Measurements from ENCODE around the gene TAMALIN. TPM values are rescaled to one million over a fixed set of nuclear protein-coding genes. Genes with fewer than 3 reads are reported as not detected.

The TAMALIN gene
- polyA plus RNA-seq, 2 of the 4 experiments (the other 2 are of a cell fraction): 0.30 to 0.35 TPM

DNA sequence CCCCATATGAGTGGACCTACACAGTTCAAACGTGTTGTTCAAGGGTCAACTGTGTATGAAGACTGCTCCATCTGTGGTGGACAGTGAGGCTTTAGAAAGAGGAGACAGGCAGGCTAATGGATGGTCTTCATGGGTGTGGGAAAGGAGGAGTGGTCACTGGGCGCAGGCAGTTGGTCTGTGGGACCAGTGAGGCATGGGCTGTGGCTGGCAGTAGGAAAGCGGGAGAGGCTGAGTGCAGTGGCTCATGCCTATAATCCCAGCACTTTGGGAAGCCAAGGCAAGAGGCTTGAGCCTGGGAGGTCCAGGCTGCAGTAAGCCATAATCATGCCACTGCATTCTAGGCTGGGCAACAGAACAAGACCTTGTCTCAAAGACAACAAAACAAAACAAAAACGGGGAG, 42.5 kb downstream of the TAMALIN start:
- Histone ChIP-seq H3K4me3 (no peak overlapping the region), H3K4me1 (peaks cover 40% of the 10 kb centered on the region), H3K9me3 (no peaks in the 10 kb centered on the region), H3K4me2 (no peak overlapping the region), H3K27ac (peak overlapping the region in 1 of 2 experiments; percentile 95; a peak in 3 of 6 replicates)
- ChIA-PET POLR2A (no interaction called here), CTCF (interaction anchor here (2.8 to 41.8 kb wide), 3 partner anchors 10 to 24 kb away, joined by 11 to 1730 read pairs (median 426); partner anchors contain the start of genes ATG101, NR4A1 and SMIM41)
- DNase-seq (ENCODE audit: low read depth in 1 of 2, low spot score in 1 of 2) (no peak), ATAC-seq (no peak), FAIRE-seq (no peak)
- TF ChIP-seq POLR2A (IDR thresholded peaks at IDR 0.05; ENCODE audit: low read length): no peak
- TF ChIP-seq RFX5 (IDR thresholded peaks at IDR 0.05): no peak
- TF ChIP-seq GATA3 (IDR thresholded peaks at IDR 0.05; ENCODE audit: borderline replicate concordance): no peak
- TF ChIP-seq HOXB5 (CRISPR knock-in tag; IDR thresholded peaks at IDR 0.05): no peak
- no peak for TF ChIP-seq JUNB (IDR thresholded peaks at IDR 0.05)
- TF ChIP-seq EHF (CRISPR knock-in tag; IDR thresholded peaks at IDR 0.05): 0 out of 2 replicates have a peak, but pooled peaks have one; percentile 18
- no peak for TF ChIP-seq KDM1A (IDR thresholded peaks at IDR 0.05; ENCODE audit: low read depth)
- no peak for TF ChIP-seq JUN (IDR thresholded peaks at IDR 0.05)
- TF ChIP-seq, protein P1, sequence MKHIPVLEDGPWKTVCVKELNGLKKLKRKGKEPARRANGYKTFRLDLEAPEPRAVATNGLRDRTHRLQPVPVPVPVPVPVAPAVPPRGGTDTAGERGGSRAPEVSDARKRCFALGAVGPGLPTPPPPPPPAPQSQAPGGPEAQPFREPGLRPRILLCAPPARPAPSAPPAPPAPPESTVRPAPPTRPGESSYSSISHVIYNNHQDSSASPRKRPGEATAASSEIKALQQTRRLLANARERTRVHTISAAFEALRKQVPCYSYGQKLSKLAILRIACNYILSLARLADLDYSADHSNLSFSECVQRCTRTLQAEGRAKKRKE (CRISPR knock-in tag; IDR thresholded peaks at IDR 0.05; ENCODE audit: low read depth): no peak
- no peak for TF ChIP-seq CHD2 (IDR thresholded peaks at IDR 0.05; ENCODE audit: low read length, partially characterized antibody)
- TF ChIP-seq, protein P2, sequence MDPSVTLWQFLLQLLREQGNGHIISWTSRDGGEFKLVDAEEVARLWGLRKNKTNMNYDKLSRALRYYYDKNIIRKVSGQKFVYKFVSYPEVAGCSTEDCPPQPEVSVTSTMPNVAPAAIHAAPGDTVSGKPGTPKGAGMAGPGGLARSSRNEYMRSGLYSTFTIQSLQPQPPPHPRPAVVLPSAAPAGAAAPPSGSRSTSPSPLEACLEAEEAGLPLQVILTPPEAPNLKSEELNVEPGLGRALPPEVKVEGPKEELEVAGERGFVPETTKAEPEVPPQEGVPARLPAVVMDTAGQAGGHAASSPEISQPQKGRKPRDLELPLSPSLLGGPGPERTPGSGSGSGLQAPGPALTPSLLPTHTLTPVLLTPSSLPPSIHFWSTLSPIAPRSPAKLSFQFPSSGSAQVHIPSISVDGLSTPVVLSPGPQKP (IDR thresholded peaks at IDR 0.05; ENCODE audit: low read depth, low read length): no peak
- peak; percentile 80; the same call in 1 of the 2 replicates for TF ChIP-seq POLR2AphosphoS2 (conservative IDR thresholded peaks at IDR 0.05; ENCODE audit: low read length)
- WGBS (ENCODE audit: missing lambda C conversion rate): 90% methylated on average over 4 of the region's 4 CpGs

GRCh38 chr12:52049688-52050087, 42.9 kb downstream of the TAMALIN start:
- FAIRE-seq: no peak
- Histone ChIP-seq H3K4me1 (peaks cover 40% of the 10 kb centered on the region), H3K9me3 (no peaks in the 10 kb centered on the region), H3K27ac (peak overlapping the region; percentile 90 to 95), H3K4me3 (no peak overlapping the region), H3K4me2 (peak overlapping the region; percentile 96)
- ATAC-seq: no peak
- CTCF ChIA-PET: interaction anchor here (42.5 kb wide), 1 partner anchor 21 kb away, joined by 1730 read pairs; no protein-coding TSS in a partner anchor
- DNase-seq (ENCODE audit: low read depth in 1 of 2, low spot score in 1 of 2): no peak
- WGBS (ENCODE audit: missing lambda C conversion rate): 95% methylated on average over 5 of the region's 5 CpGs
- POLR2A ChIA-PET: no interaction called here
- TF ChIP-seq ZSCAN20 (CRISPR knock-in tag; IDR thresholded peaks at IDR 0.05): 0 out of 2 replicates have a peak, but pooled peaks have one; percentile 59
- TF ChIP-seq CEBPB (IDR thresholded peaks at IDR 0.05): no peak

GRCh38 chr12:52050116-52050757, 43.5 kb downstream of the TAMALIN start:
- DNase-seq (ENCODE audit: low read depth in 1 of 2, low spot score in 1 of 2) (no peak), ATAC-seq (peak in 1 of 2 experiments; percentile 20; a peak in 1 of 6 replicates), FAIRE-seq (no peak)
- H3K4me3 ChIP-seq: peak overlapping the region; percentile 75
- POLR2A ChIA-PET: interaction anchor here (0.5 to 2.3 kb wide), 9 partner anchors 10 to 27 kb away, joined by 3 to 37 read pairs (median 14); partner anchors contain the start of gene ATG101
- H3K27ac ChIP-seq: peak overlapping the region; percentile 90 to 95
- CTCF ChIA-PET: interaction anchor here (0.5 to 42.5 kb wide), 7 partner anchors 11 to 145 kb away, joined by 4 to 1730 read pairs (median 11); partner anchors contain the start of gene ATG101
- peaks cover 43% of the 10 kb centered on the region for H3K4me1 ChIP-seq
- 58% methylated on average over 11 of the region's 16 CpGs for WGBS (ENCODE audit: missing lambda C conversion rate)
- no peaks in the 10 kb centered on the region for H3K9me3 ChIP-seq
- peak overlapping the region; percentile 96 for H3K4me2 ChIP-seq
- peak; percentile 84 for TF ChIP-seq HOXB13 (CRISPR knock-in tag; IDR thresholded peaks at IDR 0.05; ENCODE audit: low read depth)
- TF ChIP-seq ZC3H11A (IDR thresholded peaks at IDR 0.05): no peak
- TF ChIP-seq RARB (CRISPR knock-in tag; IDR thresholded peaks at IDR 0.05): peak; percentile 34; the same call in 1 of the 2 replicates
- TF ChIP-seq, protein P3, sequence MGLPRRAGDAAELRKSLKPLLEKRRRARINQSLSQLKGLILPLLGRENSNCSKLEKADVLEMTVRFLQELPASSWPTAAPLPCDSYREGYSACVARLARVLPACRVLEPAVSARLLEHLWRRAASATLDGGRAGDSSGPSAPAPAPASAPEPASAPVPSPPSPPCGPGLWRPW (IDR thresholded peaks at IDR 0.05): no peak
- no peak for TF ChIP-seq FOSL2 (IDR thresholded peaks at IDR 0.05)
- no peak for TF ChIP-seq FOSL2 (CRISPR knock-in tag; IDR thresholded peaks at IDR 0.05)
- no peak for TF ChIP-seq KDM1A (IDR thresholded peaks at IDR 0.05; ENCODE audit: low read depth)
- no peak for TF ChIP-seq BHLHE40 (IDR thresholded peaks at IDR 0.05; ENCODE audit: low read depth, low read length)
- TF ChIP-seq RFX5 (IDR thresholded peaks at IDR 0.05): no peak
- peak; percentile 66; the same call in 1 of the 2 replicates for TF ChIP-seq TP53 (CRISPR knock-in tag; IDR thresholded peaks at IDR 0.05)
- no peak for TF ChIP-seq NFE2L2 (conservative IDR thresholded peaks at IDR 0.05; ENCODE audit: low read length)
- TF ChIP-seq GATA3 (IDR thresholded peaks at IDR 0.05; ENCODE audit: borderline replicate concordance): no peak
- TF ChIP-seq EP300 (IDR thresholded peaks at IDR 0.05): no peak
- TF ChIP-seq, protein P4, sequence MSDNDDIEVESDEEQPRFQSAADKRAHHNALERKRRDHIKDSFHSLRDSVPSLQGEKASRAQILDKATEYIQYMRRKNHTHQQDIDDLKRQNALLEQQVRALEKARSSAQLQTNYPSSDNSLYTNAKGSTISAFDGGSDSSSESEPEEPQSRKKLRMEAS (IDR thresholded peaks at IDR 0.05): no peak
- TF ChIP-seq ZSCAN20 (CRISPR knock-in tag; IDR thresholded peaks at IDR 0.05): no peak
- TF ChIP-seq RCOR1 (IDR thresholded peaks at IDR 0.05; ENCODE audit: low read depth, low read length): no peak
- TF ChIP-seq USF2 (IDR thresholded peaks at IDR 0.05): no peak
- TF ChIP-seq CBX2 (IDR thresholded peaks at IDR 0.05; ENCODE audit: borderline replicate concordance, low read depth): no peak
- no peak for TF ChIP-seq MYC (IDR thresholded peaks at IDR 0.05; ENCODE audit: borderline replicate concordance, low read length)
- TF ChIP-seq HOXA7 (CRISPR knock-in tag; IDR thresholded peaks at IDR 0.05): peak; percentile 18
- 0 out of 2 replicates have a peak, but pooled peaks have one; percentile 52 for TF ChIP-seq TFCP2L1 (CRISPR knock-in tag; IDR thresholded peaks at IDR 0.05)
- no peak for TF ChIP-seq RAD21 (conservative IDR thresholded peaks at IDR 0.05 in 1 of 2, IDR thresholded peaks at IDR 0.05 in 1 of 2)
- no peak for TF ChIP-seq MAFK (IDR thresholded peaks at IDR 0.05; ENCODE audit: partially characterized antibody)
